Activated naive CD4-positive, alpha-beta T cell treated with anti-CD3 and anti-CD28 coated beads, Interleukin-2, amount 10 ng/mL, durations not matched to agents 7 days and 5 days (primary cell): ENCODE results near the gene CEP57.
"Not testable (repeated sequence)": the region's sequence is repeated elsewhere in the genome, so short reads cannot be mapped to it uniquely, and the experiment has no call there.

Experiments
- CTCF ChIA-PET: fragments of 350-600 bp; sonication (Branson Sonifier 250); formaldehyde crosslinking; loops from one replicate; lab custom pipeline; 2021; ENCODE audit warnings: antibody characterized with exemption; lab: Charles Lee
- DNase-seq: peaks from one replicate; pipeline ENCODE4 v3.0.0-alpha.2; 2020
- H3K27ac Mint-ChIP-seq: one replicate; pipeline ENCODE4 v1.8.0; 2021; ENCODE audit warnings: mild to moderate bottlenecking, moderate library complexity, mixed read lengths
- H3K27me3 Mint-ChIP-seq: one replicate; pipeline ENCODE4 v1.8.0; 2021; ENCODE audit warnings: mild to moderate bottlenecking, mixed read lengths
- H3K36me3 Mint-ChIP-seq: one replicate; pipeline ENCODE4 v1.8.0; 2021; ENCODE audit warnings: mixed read lengths
- H3K4me1 Mint-ChIP-seq: one replicate; pipeline ENCODE4 v1.8.0; 2021; ENCODE audit warnings: mixed read lengths
- H3K4me3 Mint-ChIP-seq: one replicate; pipeline ENCODE4 v1.8.0; 2021; ENCODE audit warnings: mild to moderate bottlenecking, moderate library complexity, mixed read lengths
- H3K9me3 Mint-ChIP-seq: one replicate; pipeline ENCODE4 v1.8.0; 2021; ENCODE audit warnings: mixed read lengths

Gene CEP57

DNA sequence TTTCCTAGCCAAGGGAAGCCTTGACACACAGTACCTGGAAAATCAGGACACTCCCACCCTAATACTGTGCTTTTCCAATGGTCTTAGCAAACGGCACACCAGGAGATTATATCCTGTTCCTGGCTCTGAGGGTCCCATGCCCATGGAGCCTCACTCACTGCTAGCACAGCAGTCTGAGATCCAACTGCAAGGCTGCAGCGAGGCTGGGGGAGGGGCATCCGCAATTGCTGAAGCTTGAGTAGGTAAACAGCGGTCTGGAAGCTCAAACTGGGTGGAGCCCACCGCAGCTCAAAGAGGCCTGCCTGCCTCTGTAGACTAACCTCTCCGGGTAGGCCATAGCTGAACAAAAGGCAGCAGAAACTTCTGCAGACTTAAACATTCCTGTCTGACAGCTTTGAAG lies 16.2 kb downstream of the CEP57 start:
- CTCF ChIA-PET, H3K27me3 Mint-ChIP-seq, H3K4me3 Mint-ChIP-seq, H3K27ac Mint-ChIP-seq, DNase-seq, H3K4me1 Mint-ChIP-seq: not testable (repeated sequence)
- Mint-ChIP-seq H3K9me3 (peaks cover 15% of the 10 kb centered on the region), H3K36me3 (peaks cover 53% of the 10 kb centered on the region)

DNA sequence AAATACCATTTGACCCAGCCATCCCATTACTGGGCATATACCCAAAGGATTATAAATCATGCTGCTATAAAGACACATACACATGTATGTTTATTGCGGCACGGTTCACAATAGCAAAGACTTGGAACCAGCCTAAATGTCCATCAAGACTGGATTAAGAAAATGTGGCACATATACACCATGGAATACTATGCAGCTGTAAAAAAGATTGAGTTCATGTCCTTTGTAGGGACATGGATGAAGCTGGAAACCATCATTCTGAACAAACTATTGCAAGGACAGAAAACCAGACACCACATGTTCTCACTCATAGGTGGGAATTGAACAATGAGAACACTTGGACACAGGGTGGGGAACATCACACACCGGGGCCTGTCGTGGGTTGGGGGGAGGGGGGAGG lies 20.8 kb downstream of the CEP57 start:
- H3K4me3 Mint-ChIP-seq, CTCF ChIA-PET, DNase-seq, H3K4me1 Mint-ChIP-seq, H3K27ac Mint-ChIP-seq, H3K27me3 Mint-ChIP-seq: not testable (repeated sequence)
- Mint-ChIP-seq H3K36me3 (peaks cover 46% of the 10 kb centered on the region), H3K9me3 (peaks cover 15% of the 10 kb centered on the region)

DNA sequence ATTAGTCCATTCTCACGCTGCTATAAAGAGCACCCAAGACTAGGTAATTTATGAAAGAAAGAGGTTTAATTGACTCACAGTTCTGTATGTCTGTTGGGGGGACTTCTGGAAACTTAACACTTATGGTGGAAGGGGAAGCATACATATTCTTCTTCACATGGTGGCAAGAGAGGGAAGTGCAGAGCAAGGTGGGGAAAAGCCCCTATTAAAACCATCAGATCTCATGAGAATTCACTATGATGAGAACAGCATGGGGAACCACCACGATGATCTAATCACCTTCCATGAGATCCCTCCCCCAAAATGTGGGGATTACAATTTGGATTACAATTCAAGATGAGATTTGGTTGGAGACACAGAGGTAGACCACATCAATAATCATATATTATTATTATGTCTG lies 25.7 kb downstream of the CEP57 start:
- no peak overlapping the region for H3K4me3 Mint-ChIP-seq
- no peaks in the 10 kb centered on the region for H3K9me3 Mint-ChIP-seq
- H3K27me3 Mint-ChIP-seq, result no peaks in the 10 kb centered on the region
- H3K27ac Mint-ChIP-seq, result no peak overlapping the region
- peaks cover 37% of the 10 kb centered on the region for H3K36me3 Mint-ChIP-seq
- CTCF ChIA-PET, result no interaction called here
- no peak for DNase-seq
- H3K4me1 Mint-ChIP-seq, result no peaks in the 10 kb centered on the region

GRCh38 chr11:95821640-95822039 lies 31.3 kb downstream of the CEP57 start:
- H3K4me1 Mint-ChIP-seq, result no peaks in the 10 kb centered on the region
- peak overlapping the region; percentile 58 for H3K27ac Mint-ChIP-seq
- no peak overlapping the region for H3K4me3 Mint-ChIP-seq
- H3K27me3 Mint-ChIP-seq, result no peaks in the 10 kb centered on the region
- CTCF ChIA-PET, result no interaction called here
- H3K36me3 Mint-ChIP-seq, result peaks cover 58% of the 10 kb centered on the region
- no peak for DNase-seq
- no peaks in the 10 kb centered on the region for H3K9me3 Mint-ChIP-seq

DNA sequence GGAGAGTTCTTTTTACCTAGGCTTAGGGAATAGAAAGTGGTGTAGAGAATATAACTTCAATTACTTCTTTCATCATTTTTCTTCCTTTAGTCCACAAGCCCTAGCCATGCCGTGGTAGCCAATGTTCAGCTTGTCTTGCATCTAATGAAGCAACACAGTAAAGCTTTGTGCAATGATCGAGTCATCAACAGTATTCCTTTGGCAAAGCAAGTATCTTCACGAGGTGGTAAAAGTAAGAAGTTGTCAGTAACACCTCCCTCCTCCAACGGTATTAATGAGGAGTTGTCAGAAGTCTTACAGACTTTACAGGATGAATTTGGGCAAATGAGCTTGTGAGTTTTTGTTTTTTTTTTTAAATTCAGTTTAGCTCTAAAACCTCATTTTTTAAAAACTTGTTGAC lies 37.4 kb downstream of the CEP57 start:
- H3K9me3 Mint-ChIP-seq, result no peaks in the 10 kb centered on the region
- H3K27me3 Mint-ChIP-seq, result no peaks in the 10 kb centered on the region
- no peaks in the 10 kb centered on the region for H3K4me1 Mint-ChIP-seq
- CTCF ChIA-PET, result interaction anchor here (2.0 kb wide), 1 partner anchor 8 kb away, joined by 9 read pairs; no protein-coding TSS in a partner anchor
- no peak for DNase-seq
- no peak overlapping the region for H3K4me3 Mint-ChIP-seq
- no peak overlapping the region for H3K27ac Mint-ChIP-seq
- peaks cover 51% of the 10 kb centered on the region for H3K36me3 Mint-ChIP-seq

DNA sequence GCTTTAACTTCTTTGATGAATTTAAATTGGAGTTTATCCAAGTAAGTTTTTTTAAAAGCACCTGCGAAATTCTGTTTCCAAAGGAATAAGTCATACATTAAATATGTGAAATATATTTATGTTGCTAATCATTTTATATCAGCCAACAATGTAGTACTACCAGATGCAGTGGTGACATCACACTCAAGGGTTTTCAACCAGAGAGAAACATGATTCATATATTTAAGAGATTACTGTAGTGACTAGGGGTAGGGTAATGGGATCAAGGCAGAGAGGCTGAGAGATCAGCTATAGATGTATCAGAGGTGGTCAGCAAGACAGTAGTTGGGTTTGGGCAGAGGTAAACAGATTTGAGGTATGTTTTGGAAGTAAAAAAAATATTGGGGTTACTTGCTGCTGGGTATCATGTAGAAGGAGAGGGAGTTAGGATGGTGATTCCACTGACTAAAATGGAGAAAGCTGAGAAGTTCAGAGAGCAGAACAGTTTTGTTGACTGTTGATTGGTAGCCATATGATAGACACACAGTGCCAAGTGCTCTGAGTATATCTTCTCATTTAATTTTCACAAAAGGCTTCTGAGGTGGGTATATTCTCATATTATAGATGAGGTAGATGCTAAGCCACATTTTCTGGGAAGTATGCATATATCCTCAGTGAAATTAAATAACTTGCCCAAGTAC lies 39.4 kb downstream of the CEP57 start:
- DNase-seq, result no peak
- Mint-ChIP-seq H3K9me3 (no peaks in the 10 kb centered on the region), H3K4me3 (no peak overlapping the region), H3K36me3 (peaks cover 53% of the 10 kb centered on the region), H3K27ac (no peak overlapping the region), H3K4me1 (no peaks in the 10 kb centered on the region), H3K27me3 (no peaks in the 10 kb centered on the region)
- CTCF ChIA-PET, result interaction anchor here (0.7 to 1.0 kb wide), 2 partner anchors 10 to 595 kb away, joined by 3 read pairs; no protein-coding TSS in a partner anchor

DNA sequence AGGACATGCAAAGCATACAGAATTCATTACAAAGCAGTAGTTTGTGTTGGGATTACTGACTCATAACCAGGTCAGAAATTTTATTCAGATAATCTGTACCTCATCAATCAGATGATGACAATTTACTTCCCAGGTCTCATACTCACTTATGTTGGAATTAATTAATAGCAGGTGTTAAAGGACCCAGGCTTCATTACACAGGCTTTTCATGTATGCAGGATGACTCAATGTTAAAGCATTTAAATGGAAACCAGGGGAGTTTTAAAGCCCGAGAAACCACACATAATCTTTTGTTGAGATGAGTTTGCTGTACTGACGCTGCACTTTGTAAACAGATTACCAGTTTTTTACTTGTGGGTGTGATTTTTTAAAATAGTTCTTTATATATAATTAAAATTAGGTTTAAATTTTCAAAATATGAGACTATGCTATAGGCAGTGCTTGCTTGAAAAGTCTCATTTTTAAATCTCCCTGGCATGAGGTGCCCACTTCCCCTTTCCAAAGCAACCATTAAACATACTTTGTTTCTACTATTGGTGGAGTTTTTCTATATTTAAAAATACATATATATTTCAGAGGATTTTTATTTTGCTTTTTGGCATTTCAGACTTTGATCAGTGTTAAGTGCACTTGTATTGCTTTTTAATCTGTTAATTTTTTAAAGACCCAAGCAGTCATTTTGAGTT lies 41.0 kb downstream of the CEP57 start:
- Mint-ChIP-seq H3K27ac (no peak overlapping the region), H3K4me3 (no peak overlapping the region)
- no peak for DNase-seq

GRCh38 chr11:95832763-95833162 lies 42.5 kb downstream of the CEP57 start:
- no peak for DNase-seq
- H3K27me3 Mint-ChIP-seq, result no peaks in the 10 kb centered on the region
- no peaks in the 10 kb centered on the region for H3K4me1 Mint-ChIP-seq
- H3K36me3 Mint-ChIP-seq, result peaks cover 50% of the 10 kb centered on the region
- no peak overlapping the region for H3K4me3 Mint-ChIP-seq
- CTCF ChIA-PET, result interaction anchor here (1.3 to 2.3 kb wide), 2 partner anchors 511 to 561 kb away, joined by 3 to 7 read pairs; partner anchors contain the start of gene MAML2
- H3K9me3 Mint-ChIP-seq, result no peaks in the 10 kb centered on the region
- H3K27ac Mint-ChIP-seq, result peak overlapping the region; percentile 12

More for the DNA sequence above, 41.0 kb downstream of the CEP57 start:
- Mint-ChIP-seq H3K9me3 (no peaks in the 10 kb centered on the region), H3K27me3 (no peaks in the 10 kb centered on the region), H3K36me3 (peaks cover 47% of the 10 kb centered on the region), H3K4me1 (no peaks in the 10 kb centered on the region)
- CTCF ChIA-PET, result no interaction called here

DNA sequence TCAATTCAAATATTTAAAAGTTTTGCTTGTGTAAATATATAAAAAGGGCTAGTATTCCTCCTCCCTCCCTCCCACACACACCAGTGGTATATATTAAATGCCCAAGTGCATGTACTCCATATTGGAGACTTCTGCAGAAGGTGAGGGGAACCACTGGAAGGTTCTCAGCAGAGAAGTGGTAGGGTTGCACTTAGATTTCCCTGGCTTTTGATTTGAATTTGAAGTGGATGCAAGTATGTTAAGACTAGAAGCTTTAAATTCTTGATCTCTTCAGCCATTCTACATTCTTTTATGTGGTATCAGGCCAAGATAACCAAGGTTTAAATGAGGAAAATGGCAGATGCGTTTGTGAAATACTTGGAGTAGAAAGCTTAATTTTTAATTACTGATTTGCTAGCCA lies 43.1 kb downstream of the CEP57 start:
- Mint-ChIP-seq H3K36me3 (peaks cover 50% of the 10 kb centered on the region), H3K4me1 (no peaks in the 10 kb centered on the region), H3K9me3 (no peaks in the 10 kb centered on the region), H3K4me3 (no peak overlapping the region), H3K27ac (peak overlapping the region; percentile 25), H3K27me3 (no peaks in the 10 kb centered on the region)
- CTCF ChIA-PET, result interaction anchor here (0.9 to 2.3 kb wide), 4 partner anchors 510 to 593 kb away, joined by 3 to 9 read pairs (median 5); partner anchors contain the start of gene MAML2
- no peak for DNase-seq

- Mint-ChIP-seq H3K4me3 (no peak overlapping the region), H3K36me3 (peaks cover 44% of the 10 kb centered on the region), H3K27ac (no peak overlapping the region), H3K27me3 (no peaks in the 10 kb centered on the region), H3K4me1 (no peaks in the 10 kb centered on the region), H3K9me3 (no peaks in the 10 kb centered on the region)
- DNase-seq, result no peak
- CTCF ChIA-PET, result interaction anchor here (1.0 to 3.4 kb wide), 16 partner anchors 8 to 595 kb away, joined by 3 to 31 read pairs (median 6); partner anchors contain the start of genes CCDC82, CEP57, JRKL and MAML2
Measured at GRCh38 chr11:95835351-95835750, 45.1 kb downstream of the CEP57 start.

- no peaks in the 10 kb centered on the region for H3K4me1 Mint-ChIP-seq
- no peak overlapping the region for H3K4me3 Mint-ChIP-seq
- no peak overlapping the region for H3K27ac Mint-ChIP-seq
- peak; percentile 68 for DNase-seq
- CTCF ChIA-PET, result interaction anchor here (0.7 to 3.4 kb wide), 24 partner anchors 9 to 684 kb away, joined by 3 to 31 read pairs (median 4); partner anchors contain the start of genes CCDC82, CEP57, JRKL and MAML2
- no peaks in the 10 kb centered on the region for H3K9me3 Mint-ChIP-seq
- no peaks in the 10 kb centered on the region for H3K27me3 Mint-ChIP-seq
- peaks cover 41% of the 10 kb centered on the region for H3K36me3 Mint-ChIP-seq
Measured at GRCh38 chr11:95835768-95836488, 45.6 kb downstream of the CEP57 start.

DNA sequence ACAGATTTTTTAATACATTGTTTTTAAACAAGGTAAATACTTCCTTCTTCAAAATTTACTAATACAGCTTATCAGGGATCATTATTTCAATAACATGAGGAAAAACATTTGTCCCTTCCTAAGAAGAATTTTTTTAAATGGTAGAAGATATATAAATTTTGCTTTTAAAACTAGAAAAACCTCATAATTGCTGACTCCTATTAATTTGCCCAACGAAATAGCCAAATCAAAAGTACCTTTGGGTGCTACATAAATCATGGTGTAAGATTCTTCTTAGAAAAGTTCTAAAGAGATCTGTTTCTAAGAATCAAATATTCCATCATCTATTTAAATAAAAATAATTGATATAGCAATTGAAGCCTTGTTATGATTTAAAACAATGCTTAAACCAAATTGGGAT lies 54.9 kb downstream of the CEP57 start:
- no peak overlapping the region for H3K4me3 Mint-ChIP-seq
- no peak for DNase-seq
- no peaks in the 10 kb centered on the region for H3K9me3 Mint-ChIP-seq
- H3K4me1 Mint-ChIP-seq, result no peaks in the 10 kb centered on the region
- H3K27ac Mint-ChIP-seq, result no peak overlapping the region
- peaks cover 9% of the 10 kb centered on the region for H3K36me3 Mint-ChIP-seq
- no peaks in the 10 kb centered on the region for H3K27me3 Mint-ChIP-seq
- CTCF ChIA-PET, result interaction anchor here (0.9 to 1.6 kb wide), 3 partner anchors 9 to 549 kb away, joined by 3 to 5 read pairs (median 4); partner anchors contain the start of gene MAML2

DNA sequence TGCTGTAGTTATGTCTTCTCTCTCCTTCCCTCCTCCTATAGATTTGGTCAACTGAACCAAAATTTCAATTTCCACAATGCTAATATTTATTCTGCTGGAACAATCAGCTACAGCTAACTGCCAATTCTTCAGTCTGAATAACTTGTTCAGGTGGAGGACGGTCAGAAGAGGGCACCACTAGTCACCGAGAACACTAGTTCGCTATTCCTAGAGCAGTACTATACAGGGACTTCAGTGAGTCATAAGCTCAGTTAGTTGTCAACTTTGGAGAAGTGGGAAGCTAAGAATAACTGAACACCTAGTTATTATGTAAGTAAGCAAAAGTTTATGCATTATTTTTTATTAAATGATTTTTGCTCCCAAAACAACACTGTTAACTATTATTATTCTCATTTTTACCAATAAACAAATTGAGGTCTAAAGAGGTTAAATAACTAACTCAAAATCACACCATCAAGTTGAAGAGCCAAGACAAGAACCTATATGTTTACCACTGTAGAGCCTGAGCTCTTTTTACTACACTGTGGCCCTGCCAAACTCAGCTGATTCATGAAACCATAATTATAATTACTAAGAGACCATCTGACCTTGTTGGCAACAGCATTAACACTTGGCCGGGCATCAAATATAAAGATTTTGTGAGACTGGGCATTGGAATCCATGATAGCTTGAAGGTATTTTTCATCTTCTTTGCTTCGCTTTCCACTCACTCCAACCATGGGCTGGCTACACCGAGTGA lies 59.0 kb downstream of the CEP57 start:
- no peaks in the 10 kb centered on the region for H3K4me1 Mint-ChIP-seq

More for the DNA sequence above, 59.0 kb downstream of the CEP57 start:
- H3K27ac Mint-ChIP-seq, result no peak overlapping the region
- no peak overlapping the region for H3K4me3 Mint-ChIP-seq
- no peaks in the 10 kb centered on the region for H3K27me3 Mint-ChIP-seq
- no peaks in the 10 kb centered on the region for H3K9me3 Mint-ChIP-seq
- DNase-seq, result peak; percentile 43
- CTCF ChIA-PET, result interaction anchor here (0.6 to 2.8 kb wide), 18 partner anchors 11 to 694 kb away, joined by 3 to 29 read pairs (median 5); partner anchors contain the start of gene MAML2
- H3K36me3 Mint-ChIP-seq, result peaks cover 2% of the 10 kb centered on the region
